ENCODE measurements around the gene NRARP.

GRCh38 chr9:137293094-137293481 lies 9.0 kb downstream of the NRARP start:
- TF ChIP-seq CTCF (IDR thresholded peaks at IDR 0.05): no peak
- no peak for TF ChIP-seq POLR2A (IDR thresholded peaks at IDR 0.05)
